ENCODE data around the gene NOL4L.
"Not testable (repeated sequence)": the region's sequence is repeated elsewhere in the genome, so short reads cannot be mapped to it uniquely, and the experiment has no call there.

The NOL4L gene

DNA sequence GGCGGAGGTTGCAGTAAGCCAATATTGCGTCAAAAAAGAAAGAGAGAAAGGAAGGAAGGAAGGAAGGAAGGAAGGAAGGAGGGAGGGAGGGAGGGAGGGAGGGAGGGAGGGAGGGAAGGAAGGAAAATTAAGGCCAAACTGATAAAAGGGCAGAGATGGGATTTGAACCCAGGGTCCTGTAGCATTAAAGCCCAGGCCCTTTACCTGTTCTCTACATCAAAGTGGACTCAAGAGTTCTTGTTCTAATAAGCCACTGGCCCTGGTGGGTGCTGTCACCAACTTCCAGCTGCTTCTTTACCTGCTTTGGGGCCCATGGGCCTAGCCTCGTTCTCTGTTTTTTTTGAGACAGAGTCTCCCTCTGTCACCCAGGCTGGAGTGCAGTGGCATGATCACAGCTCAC lies 7.1 kb downstream of the NOL4L start:
- not testable (repeated sequence) for ATAC-seq; H3K36me3 Mint-ChIP-seq; H3K9me3 Mint-ChIP-seq; H3K4me3 Mint-ChIP-seq; H3K27ac Mint-ChIP-seq; DNase-seq (ENCODE audit: low spot score in 2 of 2)
- peaks cover 39% of the 10 kb centered on the region for H3K4me1 Mint-ChIP-seq

DNA sequence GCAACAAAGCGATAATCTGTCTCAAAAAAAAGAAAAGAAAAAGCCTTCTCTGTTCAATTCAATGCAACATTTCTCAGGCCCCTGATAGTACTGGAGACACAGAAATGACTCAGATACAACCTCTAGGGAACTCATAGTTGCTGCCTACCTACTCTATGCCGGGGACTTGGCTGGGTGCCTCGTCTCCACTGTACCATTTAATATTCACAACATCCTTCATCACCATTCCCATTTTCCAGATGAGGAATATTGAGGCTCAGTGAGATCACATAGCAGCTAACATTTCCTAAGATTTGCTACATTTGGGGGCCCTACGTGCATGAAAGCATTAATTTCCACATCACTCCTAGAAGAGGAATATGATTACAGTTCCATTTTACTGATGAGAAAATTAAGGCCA lies 7.5 kb downstream of the NOL4L start:
- Mint-ChIP-seq H3K27ac (no peak overlapping the region), H3K4me3 (no peak overlapping the region), H3K36me3 (peaks cover 10% of the 10 kb centered on the region), H3K9me3 (no peaks in the 10 kb centered on the region), H3K4me1 (peaks cover 43% of the 10 kb centered on the region)
- DNase-seq (ENCODE audit: low spot score in 2 of 2) (no peak), ATAC-seq (peak; percentile 41)

DNA sequence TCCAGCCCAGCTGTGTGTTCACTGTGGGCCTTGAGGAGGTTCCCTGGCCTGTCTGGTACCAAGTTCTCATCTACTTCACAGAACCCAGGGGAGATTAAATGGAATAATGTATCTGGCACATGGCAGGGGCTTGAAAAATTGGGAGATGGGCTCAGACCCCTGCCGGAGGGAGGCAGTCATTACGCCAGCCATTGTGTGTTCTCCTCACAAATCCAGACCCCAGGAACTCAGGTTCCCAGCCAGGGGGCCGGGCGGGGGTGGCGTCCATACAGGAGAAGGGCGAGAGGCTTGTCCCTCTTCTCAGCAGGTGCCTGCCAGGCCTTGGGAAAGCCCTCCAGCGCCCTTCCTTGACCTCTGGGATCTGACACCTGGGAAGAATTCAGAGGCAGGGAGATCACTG lies 8.1 kb downstream of the NOL4L start:
- ATAC-seq, result no peak
- H3K9me3 Mint-ChIP-seq, result no peaks in the 10 kb centered on the region
- peaks cover 6% of the 10 kb centered on the region for H3K36me3 Mint-ChIP-seq
- peaks cover 45% of the 10 kb centered on the region for H3K4me1 Mint-ChIP-seq
- H3K4me3 Mint-ChIP-seq, result no peak overlapping the region
- H3K27ac Mint-ChIP-seq, result no peak overlapping the region
- DNase-seq (ENCODE audit: low spot score in 2 of 2), result no peak

DNA sequence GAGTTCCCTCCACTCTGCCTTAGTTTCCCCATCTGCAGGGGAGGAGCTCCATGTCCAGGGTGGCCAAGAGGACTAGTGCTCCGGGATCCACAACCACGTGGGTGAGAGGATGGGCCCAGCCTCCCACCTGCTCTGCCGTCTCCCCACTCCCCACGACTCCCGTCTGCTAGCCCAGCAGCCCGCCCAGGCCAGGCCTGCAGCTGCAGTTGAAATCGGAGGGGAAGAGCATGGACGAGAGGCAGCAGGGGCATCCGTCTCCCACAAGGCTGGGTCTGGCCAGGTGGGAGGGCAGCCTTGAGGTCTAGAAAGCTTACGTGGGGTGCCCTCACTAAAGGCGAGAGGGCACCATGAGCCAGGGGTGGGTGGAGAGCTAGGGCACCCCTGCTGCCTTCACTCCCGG lies 8.6 kb downstream of the NOL4L start:
- H3K27ac Mint-ChIP-seq, result no peak overlapping the region
- no peak for ATAC-seq
- peaks cover under 1% of the 10 kb centered on the region for H3K36me3 Mint-ChIP-seq
- no peaks in the 10 kb centered on the region for H3K9me3 Mint-ChIP-seq
- peaks cover 45% of the 10 kb centered on the region for H3K4me1 Mint-ChIP-seq
- no peak overlapping the region for H3K4me3 Mint-ChIP-seq
- no peak for DNase-seq (ENCODE audit: low spot score in 2 of 2)

DNA sequence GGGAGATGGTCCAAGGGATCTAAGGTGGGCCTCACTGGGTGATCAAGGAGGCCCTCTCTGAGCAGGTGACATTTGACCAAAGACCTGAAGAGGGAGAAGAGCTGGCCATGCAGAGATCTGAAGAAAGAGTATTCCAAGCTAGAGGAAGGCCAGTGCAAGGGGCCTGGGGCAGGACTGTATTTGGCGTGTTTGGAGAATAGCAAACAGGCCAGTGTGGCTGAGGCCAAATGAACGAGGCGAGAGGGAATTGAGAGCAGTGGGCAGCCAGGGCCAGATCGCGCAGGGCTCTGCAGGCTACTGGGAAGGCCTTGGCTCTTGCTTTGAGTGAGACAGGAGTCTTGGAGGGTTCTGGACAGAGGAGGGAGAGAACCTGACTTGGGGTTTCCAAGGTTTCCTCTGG lies 9.3 kb downstream of the NOL4L start:
- no peak overlapping the region for H3K4me3 Mint-ChIP-seq
- H3K27ac Mint-ChIP-seq, result no peak overlapping the region
- H3K4me1 Mint-ChIP-seq, result peaks cover 41% of the 10 kb centered on the region
- H3K36me3 Mint-ChIP-seq, result no peaks in the 10 kb centered on the region
- no peak for DNase-seq (ENCODE audit: low spot score in 2 of 2)
- no peaks in the 10 kb centered on the region for H3K9me3 Mint-ChIP-seq
- ATAC-seq, result no peak

DNA sequence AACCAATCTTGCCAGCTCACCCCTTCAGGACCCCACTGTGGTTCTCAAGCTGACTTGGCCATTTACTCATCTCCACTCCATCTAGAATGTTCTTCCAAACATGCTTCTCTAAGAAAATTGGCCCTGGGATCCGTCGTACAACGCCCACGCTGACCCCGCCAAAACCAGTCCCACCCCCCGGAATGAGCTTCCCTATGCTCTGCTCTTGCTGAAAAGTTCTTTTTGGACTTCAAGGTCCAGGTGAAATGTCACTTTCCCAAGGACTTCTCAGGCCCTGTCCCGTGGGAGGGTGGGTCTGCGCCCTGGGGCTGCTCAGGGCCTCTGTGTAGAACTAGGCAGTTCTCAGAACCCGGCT lies 9.9 kb downstream of the NOL4L start:
- H3K27ac Mint-ChIP-seq, result no peak overlapping the region
- ATAC-seq (no peak), DNase-seq (ENCODE audit: low spot score in 2 of 2) (no peak)
- H3K9me3 Mint-ChIP-seq, result no peaks in the 10 kb centered on the region
- peaks cover 39% of the 10 kb centered on the region for H3K4me1 Mint-ChIP-seq
- no peaks in the 10 kb centered on the region for H3K36me3 Mint-ChIP-seq
- no peak overlapping the region for H3K4me3 Mint-ChIP-seq

DNA sequence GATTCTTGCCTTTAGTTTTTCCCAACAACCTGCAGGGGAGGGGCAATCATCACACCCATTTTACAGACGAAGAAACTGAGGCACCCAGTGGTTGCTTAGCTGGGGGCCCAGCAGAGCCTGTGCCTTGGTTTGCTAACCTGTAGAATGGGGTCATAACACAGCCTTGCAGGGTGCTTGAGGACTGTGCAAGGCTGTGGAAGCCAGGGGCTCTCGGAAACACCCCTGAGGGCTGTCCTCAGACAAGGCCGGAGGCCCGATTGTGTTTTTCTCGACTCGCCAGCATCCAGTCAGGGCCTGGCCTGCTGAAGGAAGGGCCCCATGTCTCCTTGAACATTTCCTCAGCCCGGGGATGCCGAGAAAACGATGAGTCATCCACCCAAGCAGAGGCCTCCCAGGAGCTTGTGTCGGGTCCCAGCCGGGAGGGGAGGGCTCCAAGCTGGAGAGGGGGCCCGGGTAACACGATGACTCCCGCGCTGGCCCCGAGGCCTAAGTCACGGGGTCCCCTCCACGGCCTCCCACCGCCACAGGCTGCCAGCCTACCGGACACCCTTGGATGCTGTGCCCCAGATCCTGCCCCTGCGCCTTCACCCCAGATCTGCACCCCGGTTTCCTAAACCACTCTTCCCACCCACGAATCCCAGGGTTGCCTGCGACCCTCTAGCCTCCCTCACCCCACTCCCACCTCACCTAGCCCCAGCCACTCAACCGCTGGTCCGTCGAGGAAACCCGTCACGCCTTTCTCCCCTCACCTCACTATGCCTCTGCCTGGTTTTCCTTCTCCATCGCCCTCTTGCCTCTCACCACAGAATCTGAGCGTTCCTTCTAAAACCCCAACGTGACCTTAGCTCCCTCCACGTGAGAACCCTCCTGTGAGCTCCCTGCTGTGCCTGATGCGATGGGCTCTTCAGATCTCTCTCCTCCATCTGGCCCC lies 10.6 kb downstream of the NOL4L start:
- Mint-ChIP-seq H3K4me3 (no peak overlapping the region), H3K27ac (no peak overlapping the region), H3K9me3 (no peaks in the 10 kb centered on the region), H3K4me1 (peaks cover 38% of the 10 kb centered on the region), H3K36me3 (no peaks in the 10 kb centered on the region)
- DNase-seq (ENCODE audit: low spot score in 2 of 2) (no peak), ATAC-seq (peak; percentile 66)

DNA sequence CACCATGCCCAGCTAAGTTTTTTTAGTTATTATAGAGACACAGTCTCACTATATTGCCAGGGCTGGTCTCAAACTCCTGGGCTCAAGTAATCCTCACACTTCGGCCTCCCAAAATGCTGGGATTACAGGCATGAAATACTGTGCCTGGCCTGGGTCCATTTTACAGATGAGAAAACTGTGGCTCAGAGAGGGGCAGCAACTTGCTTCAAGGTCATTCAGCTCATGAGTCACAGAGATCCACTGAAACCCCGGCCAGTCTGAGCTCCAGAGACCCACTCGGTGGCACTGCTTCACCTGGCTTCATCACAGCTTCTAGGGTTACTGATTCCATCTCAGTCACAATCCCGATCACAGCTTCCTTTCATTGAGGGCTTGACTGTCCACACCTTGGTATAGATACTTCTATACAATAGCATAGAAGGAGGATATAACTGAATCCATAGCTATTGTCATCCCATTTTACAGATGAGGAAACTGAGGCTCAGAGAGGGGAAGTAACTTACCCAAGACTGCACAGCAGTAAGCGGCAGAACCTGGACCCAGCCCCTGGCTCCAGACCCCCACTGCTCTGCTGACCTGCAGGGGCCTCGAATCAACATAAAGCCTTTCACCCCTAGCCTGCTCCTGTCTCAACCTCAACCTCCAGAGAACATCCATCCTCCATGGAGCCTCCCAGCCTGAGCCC lies 11.8 kb downstream of the NOL4L start:
- Mint-ChIP-seq H3K27ac (peak overlapping the region; percentile 87), H3K36me3 (no peaks in the 10 kb centered on the region), H3K9me3 (no peaks in the 10 kb centered on the region), H3K4me1 (peaks cover 25% of the 10 kb centered on the region), H3K4me3 (no peak overlapping the region)
- DNase-seq (ENCODE audit: low spot score in 2 of 2) (no peak), ATAC-seq (no peak)

DNA sequence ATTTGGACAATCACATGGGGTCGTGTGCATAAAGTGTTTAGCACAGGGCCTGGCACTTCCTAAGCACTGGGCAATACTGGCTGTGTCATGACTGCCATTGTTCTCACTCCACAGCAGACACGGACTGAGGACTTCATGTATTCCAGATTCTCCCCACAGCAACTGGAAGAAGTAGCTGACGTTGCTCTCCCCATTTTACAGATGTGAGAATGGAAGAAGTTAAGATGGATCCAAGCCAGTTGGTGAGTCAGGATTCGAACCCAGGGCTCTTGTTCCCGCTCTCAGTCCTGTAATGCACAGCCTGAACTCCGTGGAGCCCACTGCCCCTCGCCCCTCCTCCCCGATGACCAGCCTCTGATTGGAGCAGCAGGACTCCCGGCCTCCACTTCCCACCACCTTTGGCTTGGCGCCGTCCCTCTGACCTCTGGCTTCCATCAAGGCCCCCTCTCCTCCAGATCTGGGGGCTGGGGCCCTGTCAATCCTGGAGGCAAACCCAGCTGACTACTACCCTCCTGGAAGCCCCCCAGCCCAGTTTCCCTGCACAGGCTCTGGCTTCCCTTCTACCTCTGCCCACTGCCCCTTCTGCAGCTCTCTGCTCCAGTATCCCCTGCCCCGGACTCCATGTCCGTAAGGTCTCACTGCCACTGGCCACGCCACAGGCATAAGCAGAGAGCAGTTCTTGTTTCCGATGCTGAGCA lies 12.7 kb downstream of the NOL4L start:
- no peaks in the 10 kb centered on the region for H3K9me3 Mint-ChIP-seq
- peak overlapping the region; percentile 87 for H3K27ac Mint-ChIP-seq
- DNase-seq (ENCODE audit: low spot score in 2 of 2) (no peak), ATAC-seq (no peak)
- H3K36me3 Mint-ChIP-seq, result no peaks in the 10 kb centered on the region
- no peak overlapping the region for H3K4me3 Mint-ChIP-seq
- peaks cover 17% of the 10 kb centered on the region for H3K4me1 Mint-ChIP-seq

DNA sequence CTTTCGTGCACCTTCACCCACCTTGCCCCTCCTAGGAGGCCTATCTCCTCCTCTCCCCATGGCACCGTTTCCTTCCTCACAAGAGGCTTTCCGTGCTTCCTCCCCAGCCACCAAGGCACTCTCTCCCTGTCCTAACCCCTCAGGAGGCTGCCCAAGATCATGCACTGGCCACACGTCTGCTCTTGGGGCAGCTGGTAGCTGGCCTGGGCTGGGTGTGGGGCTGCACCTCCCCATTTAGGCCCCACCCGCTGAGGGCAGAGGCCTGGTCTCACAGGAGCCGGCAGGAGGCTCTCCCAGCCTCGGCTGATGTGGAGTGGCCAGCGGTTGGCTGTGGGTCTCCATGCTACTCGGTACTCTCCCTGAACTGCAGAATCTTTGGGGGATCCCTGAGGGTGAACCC lies 13.6 kb downstream of the NOL4L start:
- H3K9me3 Mint-ChIP-seq, result no peaks in the 10 kb centered on the region
- H3K4me3 Mint-ChIP-seq, result no peak overlapping the region
- DNase-seq (ENCODE audit: low spot score in 2 of 2) (no peak), ATAC-seq (no peak)
- peak overlapping the region; percentile 87 for H3K27ac Mint-ChIP-seq
- H3K4me1 Mint-ChIP-seq, result peaks cover 17% of the 10 kb centered on the region
- H3K36me3 Mint-ChIP-seq, result no peaks in the 10 kb centered on the region

DNA sequence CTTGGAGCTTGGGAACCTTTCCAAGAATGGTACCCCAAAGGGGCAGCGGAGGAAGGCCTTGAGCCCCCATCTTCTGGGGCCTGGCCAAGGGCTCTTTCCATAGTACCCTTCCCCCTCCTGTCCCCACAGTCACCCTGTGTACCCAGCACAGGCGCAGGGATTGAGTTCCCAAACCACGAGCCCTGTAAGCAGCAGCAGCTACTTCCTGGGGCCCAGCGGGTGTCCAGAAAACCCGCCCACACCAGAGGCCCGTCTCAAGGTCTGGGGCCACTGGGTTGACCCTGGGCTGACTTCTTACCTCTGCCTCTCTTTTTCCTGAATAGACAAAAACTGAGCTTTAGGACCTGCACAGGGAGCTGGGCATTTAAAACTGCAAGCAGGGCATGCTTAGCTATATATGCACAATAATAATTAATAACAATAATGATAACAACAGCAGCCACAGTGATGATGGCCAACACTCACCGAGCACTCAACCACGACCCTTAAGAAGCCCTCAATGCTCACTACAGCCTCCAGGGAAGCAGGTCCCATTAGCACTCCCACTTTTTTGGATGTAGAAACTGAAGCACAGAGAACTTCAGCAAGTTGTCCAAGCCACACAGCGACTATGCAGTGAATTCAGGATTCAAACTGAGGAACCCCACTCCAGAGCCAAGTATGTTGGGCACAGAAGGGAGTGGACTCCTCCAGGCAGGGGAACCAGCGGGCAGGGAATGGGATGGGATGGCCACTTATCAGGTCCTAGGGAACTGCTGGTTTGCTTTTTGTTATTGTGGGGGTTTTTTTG lies 14.5 kb downstream of the NOL4L start:
- no peak for DNase-seq (ENCODE audit: low spot score in 2 of 2)
- Mint-ChIP-seq H3K9me3 (no peaks in the 10 kb centered on the region), H3K4me3 (no peak overlapping the region), H3K27ac (no peak overlapping the region), H3K36me3 (no peaks in the 10 kb centered on the region), H3K4me1 (peaks cover 17% of the 10 kb centered on the region)
- no peak for ATAC-seq

DNA sequence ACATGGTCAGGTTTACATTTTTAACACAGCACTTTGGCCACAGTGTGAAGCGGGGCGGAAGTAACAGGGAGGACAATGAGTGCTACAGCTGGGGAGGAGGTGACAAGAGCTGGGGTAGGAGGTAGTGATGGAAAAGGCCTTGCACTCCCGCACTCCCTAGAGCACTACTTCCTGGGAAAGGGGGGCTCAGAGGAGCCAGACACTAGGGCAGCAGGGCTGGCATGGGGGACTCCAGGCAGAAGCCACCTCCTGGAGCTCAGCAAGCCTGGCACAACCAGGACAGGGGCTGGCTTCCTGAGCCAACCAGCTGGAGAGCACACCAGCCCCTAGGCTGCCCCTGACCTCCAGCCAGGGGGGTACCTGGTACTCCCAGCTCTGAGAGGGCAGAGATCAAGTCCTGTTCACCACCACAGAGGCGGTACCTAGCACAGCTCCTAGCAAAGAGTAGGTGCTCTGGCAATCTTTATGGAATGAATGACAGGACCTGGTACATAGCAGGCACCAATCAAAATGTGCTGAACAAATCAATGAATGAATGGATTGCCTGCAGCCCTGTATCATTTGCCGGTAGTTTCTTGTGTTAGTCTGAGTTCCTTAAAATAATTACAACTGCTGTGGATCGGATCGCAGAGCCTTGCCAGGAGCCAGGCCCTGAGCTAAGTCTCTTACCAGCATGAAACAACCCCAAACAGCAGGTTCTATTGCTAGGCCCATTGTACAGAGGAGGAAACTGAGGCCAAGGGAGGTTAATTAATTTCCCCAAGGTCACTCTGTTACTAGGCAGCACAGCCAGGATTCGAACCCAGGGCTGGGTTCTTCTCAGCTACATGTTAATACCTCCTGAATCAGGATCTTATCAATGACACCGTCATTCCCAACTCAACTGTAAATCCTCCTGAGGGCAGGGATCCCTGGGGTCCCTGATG lies 15.5 kb downstream of the NOL4L start:
- peak; percentile 65 for ATAC-seq
- Mint-ChIP-seq H3K9me3 (no peaks in the 10 kb centered on the region), H3K36me3 (no peaks in the 10 kb centered on the region), H3K27ac (no peak overlapping the region), H3K4me3 (peak overlapping the region; percentile 9), H3K4me1 (peaks cover 18% of the 10 kb centered on the region)
- no peak for DNase-seq (ENCODE audit: low spot score in 2 of 2)

DNA sequence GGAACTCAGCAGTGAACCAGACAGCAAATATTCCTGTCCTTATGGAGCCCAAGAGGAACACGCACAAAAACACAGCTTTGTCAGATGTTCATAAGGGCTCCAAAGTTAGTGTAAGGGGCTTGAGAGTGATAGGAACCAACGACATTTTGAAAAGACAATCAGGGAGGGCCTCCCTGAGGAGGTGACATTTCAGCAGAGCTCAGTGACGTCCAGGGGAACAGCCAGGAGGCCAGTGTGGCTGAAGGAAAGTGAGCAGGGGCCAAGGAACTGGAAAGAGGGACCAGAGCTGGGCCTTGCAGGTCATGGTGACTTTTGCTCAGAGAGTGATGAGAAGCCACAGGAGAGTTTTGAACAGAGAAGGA lies 16.1 kb downstream of the NOL4L start:
- H3K9me3 Mint-ChIP-seq, result no peaks in the 10 kb centered on the region
- DNase-seq (ENCODE audit: low spot score in 2 of 2) (no peak), ATAC-seq (no peak)
- peak overlapping the region; percentile 9 for H3K4me3 Mint-ChIP-seq
- no peaks in the 10 kb centered on the region for H3K36me3 Mint-ChIP-seq
- H3K4me1 Mint-ChIP-seq, result peaks cover 23% of the 10 kb centered on the region
- no peak overlapping the region for H3K27ac Mint-ChIP-seq

DNA sequence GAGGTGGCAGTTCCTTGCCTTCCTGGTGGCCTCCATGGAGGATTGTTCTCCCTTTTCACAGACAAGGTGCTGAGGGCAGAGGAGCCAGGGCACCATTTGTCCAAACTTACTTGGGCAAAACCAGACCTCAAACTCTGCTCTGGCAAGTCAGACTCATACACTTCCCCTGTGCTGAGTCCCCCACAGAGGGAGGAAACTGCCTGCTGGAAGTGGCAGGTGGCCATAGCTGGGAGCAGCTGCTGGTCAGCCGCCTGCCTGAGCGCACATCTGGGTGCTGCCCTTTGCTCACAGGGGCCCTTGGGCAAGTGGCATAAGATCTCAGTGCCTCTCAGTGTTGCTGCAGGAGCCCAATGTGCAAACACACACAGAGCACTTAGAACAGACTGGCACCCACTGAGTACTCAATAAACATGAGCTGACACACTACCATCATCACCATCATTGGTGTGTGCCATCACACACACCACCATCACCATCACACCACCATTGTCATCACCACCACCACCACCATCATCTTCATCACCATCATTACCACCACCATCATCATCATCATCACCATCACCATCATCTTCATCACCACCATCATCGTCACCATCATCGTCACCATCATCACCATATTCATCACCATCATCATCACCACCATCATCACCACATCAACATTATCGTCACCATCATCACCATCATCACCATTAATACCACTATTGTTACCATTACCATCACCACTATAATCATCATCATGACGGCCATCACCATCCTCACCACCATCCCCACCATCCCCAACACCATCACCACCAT lies 17.6 kb downstream of the NOL4L start:
- H3K4me1 Mint-ChIP-seq, result peaks cover 21% of the 10 kb centered on the region
- H3K9me3 Mint-ChIP-seq, result no peaks in the 10 kb centered on the region
- ATAC-seq (no peak), DNase-seq (ENCODE audit: low spot score in 2 of 2) (no peak)
- H3K27ac Mint-ChIP-seq, result no peak overlapping the region
- H3K36me3 Mint-ChIP-seq, result no peaks in the 10 kb centered on the region
- no peak overlapping the region for H3K4me3 Mint-ChIP-seq
